HG02588 (cell line): Measurements from ENCODE around the gene TANC2.

Experiments
- ATAC-seq: cut with Tn5 transposase; IDR thresholded peaks from one replicate; pipeline ENCODE4 v1.9.1; 2021; ENCODE audit warnings: mild to moderate bottlenecking, moderate library complexity; ENCODE audit not compliant: unreplicated experiment

The TANC2 gene

GRCh38 chr17:62999736-63000135 is 33.7 kb downstream of the TANC2 start:
- no peak for ATAC-seq

- no peak for ATAC-seq
Observed at GRCh38 chr17:63001689-63002394, 35.8 kb downstream of the TANC2 start.

- ATAC-seq: no peak
Observed at GRCh38 chr17:63002625-63003024, 36.6 kb downstream of the TANC2 start.

- ATAC-seq: no peak
Observed at GRCh38 chr17:63015824-63016223, 49.8 kb downstream of the TANC2 start.
